K562 (cell line): ENCODE measurements around the gene NECAB3. TPM values are rescaled to one million over a fixed set of nuclear protein-coding genes. Genes with fewer than 3 reads are reported as not detected.

ENCODE experiments used
- ATAC-seq: fragments of 200-7000 bp; cut with Tn5 transposase; 3 replicates; pipeline ENCODE4 v1.9.1; 2020; ENCODE audit warnings: moderate library complexity
- BruUV-seq: library from RNA; stranded (reverse); fragments of 400-500 nt; replicated peaks from 2 replicates; lab custom pipeline; 2021; lab: Mats Ljungman, UMichigan
- CTCF ChIA-PET: fragments of 300-600 bp; formaldehyde crosslinking; extraction: SDS; loops from one replicate; lab custom pipeline; 2021; ENCODE audit warnings: low intra/inter-chr PET ratio; lab: Yijun Ruan, JAX
- POLR2A ChIA-PET: fragments of 300-600, 350-650 bp; sonication (Branson Sonifier 250); formaldehyde crosslinking; extraction: SDS; loops from one replicate; lab custom pipeline; 2021; ENCODE audit warnings: antibody characterized with exemption, inconsistent platforms; lab: Yijun Ruan, JAX
- DNase-seq, 4 experiments: peaks; one replicate each; pipeline versions ENCODE4 v3.0.0 to v3.0.0-alpha.2; 2011 to 2018; ENCODE audit warnings: low spot score in 3 of 4, mixed read lengths in 3 of 4; ENCODE audit errors: extremely low read depth in 1 of 4
- FAIRE-seq: peaks from 2 replicates; lab custom pipeline; 2011; peaks lifted over from hg19 to GRCh38; lab: Jason Lieb, UNC
- H2AFZ ChIP-seq: 2 replicates; pipeline ENCODE4 v1.6.0; 2011; ENCODE audit warnings: low read depth, low read length, control low read depth, inconsistent platforms
- H3K27ac ChIP-seq: fragments of 200-600 bp; 3 replicates; pipeline ENCODE4 v1.8.0; 2011; ENCODE audit warnings: low read depth, mild to moderate bottlenecking, control low read depth, inconsistent platforms, low read length, moderate library complexity, mixed read lengths; ENCODE audit errors: extremely low read depth
- H3K27me3 ChIP-seq, 2 experiments: fragments of 300-600 bp in 1 of 2; 2 replicates in 1 of 2; 3 replicates in 1 of 2; pipeline versions ENCODE4 v1.6.0 to v1.8.0; 2011; ENCODE audit warnings: inconsistent platforms in 2 of 2, low read length in 2 of 2, mild to moderate bottlenecking in 1 of 2, mixed read lengths in 1 of 2, moderate library complexity in 1 of 2; ENCODE audit not compliant: control insufficient read depth in 2 of 2, insufficient read depth in 2 of 2
- H3K36me3 ChIP-seq: fragments of 300-600 bp; 3 replicates; pipeline ENCODE4 v1.8.0; 2011; ENCODE audit warnings: mild to moderate bottlenecking, low read length, inconsistent platforms; ENCODE audit not compliant: control insufficient read depth, insufficient read depth
- H3K4me1 ChIP-seq, 2 experiments: fragments of 200-600 bp in 1 of 2; replicated peaks in 1 of 2; 2 replicates in 1 of 2; 3 replicates in 1 of 2; pipeline versions ENCODE4 v1.5.1 to v1.8.0; 2011; ENCODE audit warnings: inconsistent platforms in 2 of 2, low read length in 2 of 2, mild to moderate bottlenecking in 1 of 2, mixed read lengths in 1 of 2, moderate library complexity in 1 of 2; ENCODE audit not compliant: control insufficient read depth in 2 of 2, insufficient read depth in 2 of 2
- H3K4me2 ChIP-seq: 2 replicates; pipeline ENCODE4 v1.6.1; 2011; ENCODE audit warnings: low read length, control low read depth, inconsistent platforms, mixed read lengths; ENCODE audit not compliant: insufficient read depth
- H3K4me3 ChIP-seq: fragments of 200-600 bp; sonication (generic), shearing (Covaris generic); 2 replicates; pipeline ENCODE4 v1.5.1; 2016; ENCODE audit warnings: control low read depth, inconsistent platforms
- H3K79me2 ChIP-seq: fragments of 200-600 bp; 3 replicates; pipeline ENCODE4 v1.8.0; 2011; ENCODE audit warnings: low read length, inconsistent platforms; ENCODE audit not compliant: control insufficient read depth, insufficient read depth
- H3K9ac ChIP-seq, 2 experiments: 2 replicates each; pipeline versions ENCODE4 v1.6.0 to v1.6.1; 2011; ENCODE audit warnings: low read depth in 2 of 2, low read length in 2 of 2, control low read depth in 1 of 2, inconsistent platforms in 1 of 2, mild to moderate bottlenecking in 1 of 2, mixed read lengths in 1 of 2; ENCODE audit not compliant: insufficient read depth in 1 of 2
- H3K9me1 ChIP-seq: one replicate; pipeline ENCODE4 v1.6.0; 2011; ENCODE audit warnings: inconsistent platforms, mild to moderate bottlenecking, low read length, moderate library complexity; ENCODE audit not compliant: control insufficient read depth, insufficient read depth
- H3K9me3 ChIP-seq: replicated peaks from 2 replicates; pipeline ENCODE4 v1.5.1; 2011; ENCODE audit warnings: low read depth, low read length, inconsistent platforms; ENCODE audit not compliant: control insufficient read depth, insufficient read depth
- H4K20me1 ChIP-seq: replicated peaks from 2 replicates; pipeline ENCODE4 v1.6.1; 2011; ENCODE audit warnings: low read length, inconsistent platforms, mixed read lengths; ENCODE audit not compliant: control insufficient read depth, insufficient read depth
- ASH1L ChIP-seq: fragments of 450-650 bp; IDR thresholded peaks from 2 replicates; pipeline ENCODE4 v1.6.1; 2018; ENCODE audit warnings: borderline replicate concordance, mild to moderate bottlenecking, low read depth; ENCODE audit not compliant: partially characterized antibody
- CAMTA2 ChIP-seq: fragments of 250-450 bp; sonication (Bioruptor Pico); conservative IDR thresholded peaks from 2 replicates; pipeline ENCODE4 v1.5.1; 2022
- NR4A1 ChIP-seq, 2 experiments: fragments of 250-450 bp in 1 of 2; fragments of 450-650 bp in 1 of 2; sonication (Bioruptor Pico) in 1 of 2; IDR thresholded peaks; 2 replicates each; pipeline versions ENCODE4 v1.4.0 to v1.6.1; 2016 to 2020; ENCODE audit warnings: mild to moderate bottlenecking in 2 of 2, missing compliant biosample characterization in 1 of 2, missing genetic modification characterization in 1 of 2, moderate library complexity in 1 of 2
- POLR3G ChIP-seq: IDR thresholded peaks from 2 replicates; pipeline ENCODE4 v1.6.1; 2011; ENCODE audit not compliant: insufficient read length, insufficient replicate concordance; ENCODE audit errors: extremely low read depth
- RFX5 ChIP-seq: IDR thresholded peaks from 2 replicates; pipeline ENCODE4 v1.6.1; 2011; ENCODE audit warnings: low read depth, mild to moderate bottlenecking, improper control_type of control experiment, low read length
- SP1 ChIP-seq: sonication (generic); formaldehyde crosslinking; IDR thresholded peaks from 2 replicates; pipeline ENCODE4 v1.8.1; 2022; ENCODE audit warnings: mild to moderate bottlenecking, missing genetic modification reagents
- ZBTB2 ChIP-seq: fragments of 450-650 bp; IDR thresholded peaks from 2 replicates; pipeline ENCODE4 v1.6.1; 2016; ENCODE audit warnings: antibody characterized with exemption
- ZKSCAN1 ChIP-seq: fragments of 150-350 bp; IDR thresholded peaks from 2 replicates; pipeline ENCODE4 v1.6.1; 2016; ENCODE audit warnings: low read depth, low read length
- WGBS: fragments of 100-300 bp; shearing (Covaris generic); methylation state at CpG from one replicate; pipeline ENCODE4 v1.1.6; 2016; ENCODE audit warnings: low coverage, mixed read lengths; ENCODE audit not compliant: insufficient coverage; ENCODE audit errors: missing lambda C conversion rate; 5-methylcytosine and 5-hydroxymethylcytosine counted together
- in situ Hi-C: fragments of 300-500 bp; cut with MboI; formaldehyde crosslinking; loops from 4 replicates; pipeline ENCODE4 v1.15.0; 2018; ENCODE audit warnings: inconsistent platforms, mixed read lengths
- intact Hi-C: fragments of 100-400 bp; cut with micrococcal nuclease; formaldehyde crosslinking; loops from 2 replicates; pipeline ENCODE4 v1.14.2; 2022
- polyA plus RNA-seq, 8 experiments: library from polyadenylated mRNA; depleted of rRNA in 4 of 8; stranded (reverse) in 5 of 8; unstranded in 3 of 8; fragments of >200 nt; fragmentation: Nextera tagmentation in 2 of 8; fragmentation: Illumina TruSeq in 1 of 8; extraction: Ambion mirVana in 2 of 8; extraction: Trizol in 1 of 8; gene quantifications; 2 replicates each; pipeline versions ENCODE4 v1.2.1 to v1.2.3, GENCODE V29; 2011 to 2014; ENCODE audit warnings: inconsistent platforms in 1 of 8, missing spikeins in 1 of 8
- total RNA-seq, 7 experiments: library from RNA; depleted of rRNA in 6 of 7; stranded (reverse); fragments of >200 nt in 6 of 7; fragmentation: Illumina TruSeq in 2 of 7; extraction: Trizol in 2 of 7; gene quantifications; 2 replicates each; pipeline versions ENCODE4 v1.2.1 to v1.2.3, GENCODE V29; 2011 to 2021; ENCODE audit warnings: low replicate concordance in 1 of 7
- TF ChIP-seq, protein P1 (sequence below): fragments of 450-650 bp; formaldehyde crosslinking; IDR thresholded peaks from 2 replicates; pipeline ENCODE4 v1.4.0; 2022; ENCODE audit warnings: missing genetic modification characterization
- TF ChIP-seq, protein P2 (sequence below): sonication (generic); formaldehyde crosslinking; IDR thresholded peaks from 2 replicates; pipeline ENCODE4 v1.8.1; 2023; ENCODE audit warnings: mild to moderate bottlenecking, missing genetic modification reagents
- TF ChIP-seq, protein P3 (sequence below), 2 experiments: fragments of 450-650 bp; conservative IDR thresholded peaks; 2 replicates each; pipeline ENCODE4 v1.6.1; 2017; ENCODE audit warnings: mild to moderate bottlenecking in 2 of 2, moderate library complexity in 2 of 2

The NECAB3 gene
- total and polyA plus RNA-seq, 9 of the 15 experiments (the other 6 are each of a cell fraction or from before 2014, with no cell fraction given): 0.94 to 63.3 (median 31.5) TPM

DNA sequence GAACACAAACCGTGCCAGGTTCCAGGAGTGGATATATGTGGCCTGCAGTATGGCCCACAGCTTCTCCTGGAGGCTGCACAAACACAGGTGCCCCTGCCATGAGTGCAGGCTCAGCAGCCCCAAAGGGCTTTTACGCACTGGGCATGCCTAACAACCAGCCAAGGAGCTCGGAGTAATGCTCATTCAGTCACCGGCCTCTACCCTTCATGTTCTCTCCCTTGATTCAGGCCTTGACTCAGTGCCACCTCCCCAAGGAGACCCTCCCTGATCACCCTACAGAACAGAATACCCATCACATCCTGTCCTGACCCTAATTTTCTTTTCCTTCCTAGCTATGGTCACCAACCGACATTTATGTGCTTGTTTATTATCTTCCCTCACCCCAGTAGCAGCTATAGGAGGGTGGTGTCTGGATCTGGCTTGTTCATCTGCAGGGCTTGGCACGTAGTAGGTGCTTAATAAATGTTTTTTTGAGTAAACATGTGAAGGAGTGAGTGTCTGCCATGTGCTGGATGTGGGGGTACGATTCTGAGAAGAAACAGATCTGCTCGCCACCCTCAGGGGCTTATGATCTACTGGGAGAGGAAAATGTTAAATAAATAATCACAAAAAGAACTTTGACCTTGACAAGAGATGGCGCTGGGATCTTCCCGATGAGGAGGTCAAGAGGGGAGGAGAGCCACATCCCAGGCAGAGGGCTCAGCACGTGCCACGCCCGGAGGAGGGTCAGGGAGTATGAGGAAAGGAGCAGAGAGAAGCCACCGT lies 36.6 kb upstream of the NECAB3 start (continued):
- peak; percentile 79 for TF ChIP-seq ZKSCAN1
- TF ChIP-seq, all 486 proteins: peak for 2

GRCh38 chr20:33709905-33710541 lies 35.8 kb upstream of the NECAB3 start:
- Histone ChIP-seq H3K27me3 (no peaks in the 10 kb centered on the region), H3K36me3 (peaks cover 31% of the 10 kb centered on the region; the same call in 2 of the 3 replicates), H3K27ac (peak overlapping the region; percentile 87), H3K9ac (no peak overlapping the region), H3K4me3 (peak overlapping the region; percentile 25), H3K9me1 (no peaks in the 10 kb centered on the region), H3K4me2 (peak overlapping the region; percentile 77), H3K9me3 (no peaks in the 10 kb centered on the region), H4K20me1 (no peaks in the 10 kb centered on the region), H3K79me2 (no peaks in the 10 kb centered on the region), H2AFZ (peak overlapping the region; percentile 77), H3K4me1 (peaks cover 19 to 27% of the 10 kb centered on the region in 2 experiments)
- intact Hi-C loops: loop anchor here (1.0 kb wide), 1 partner anchor 20 kb away; no protein-coding TSS in a partner anchor
- CTCF ChIA-PET: no interaction called here
- in situ Hi-C loops: no loop called here
- peak; percentile 88 for ATAC-seq
- WGBS: 1% methylated on average over 11 of the region's 16 CpGs
- POLR2A ChIA-PET: interaction anchor here (0.7 to 1.0 kb wide), 2 partner anchors 10 to 25 kb away, joined by 3 read pairs; partner anchors contain the start of gene PXMP4
- peak; percentile 80 to 91 (median 90) for DNase-seq
- BruUV-seq: no TSS peak
- FAIRE-seq: peak; percentile 96
- TF ChIP-seq, protein P1, sequence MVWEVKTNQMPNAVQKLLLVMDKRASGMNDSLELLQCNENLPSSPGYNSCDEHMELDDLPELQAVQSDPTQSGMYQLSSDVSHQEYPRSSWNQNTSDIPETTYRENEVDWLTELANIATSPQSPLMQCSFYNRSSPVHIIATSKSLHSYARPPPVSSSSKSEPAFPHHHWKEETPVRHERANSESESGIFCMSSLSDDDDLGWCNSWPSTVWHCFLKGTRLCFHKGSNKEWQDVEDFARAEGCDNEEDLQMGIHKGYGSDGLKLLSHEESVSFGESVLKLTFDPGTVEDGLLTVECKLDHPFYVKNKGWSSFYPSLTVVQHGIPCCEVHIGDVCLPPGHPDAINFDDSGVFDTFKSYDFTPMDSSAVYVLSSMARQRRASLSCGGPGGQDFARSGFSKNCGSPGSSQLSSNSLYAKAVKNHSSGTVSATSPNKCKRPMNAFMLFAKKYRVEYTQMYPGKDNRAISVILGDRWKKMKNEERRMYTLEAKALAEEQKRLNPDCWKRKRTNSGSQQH: no peak
- TF ChIP-seq CAMTA2 (CRISPR knock-in tag): no peak
- TF ChIP-seq SP1 (CRISPR knock-in tag): 0 out of 2 replicates have a peak, but pooled peaks have one; percentile 35
- no peak for TF ChIP-seq POLR3G
- TF ChIP-seq, protein P2, sequence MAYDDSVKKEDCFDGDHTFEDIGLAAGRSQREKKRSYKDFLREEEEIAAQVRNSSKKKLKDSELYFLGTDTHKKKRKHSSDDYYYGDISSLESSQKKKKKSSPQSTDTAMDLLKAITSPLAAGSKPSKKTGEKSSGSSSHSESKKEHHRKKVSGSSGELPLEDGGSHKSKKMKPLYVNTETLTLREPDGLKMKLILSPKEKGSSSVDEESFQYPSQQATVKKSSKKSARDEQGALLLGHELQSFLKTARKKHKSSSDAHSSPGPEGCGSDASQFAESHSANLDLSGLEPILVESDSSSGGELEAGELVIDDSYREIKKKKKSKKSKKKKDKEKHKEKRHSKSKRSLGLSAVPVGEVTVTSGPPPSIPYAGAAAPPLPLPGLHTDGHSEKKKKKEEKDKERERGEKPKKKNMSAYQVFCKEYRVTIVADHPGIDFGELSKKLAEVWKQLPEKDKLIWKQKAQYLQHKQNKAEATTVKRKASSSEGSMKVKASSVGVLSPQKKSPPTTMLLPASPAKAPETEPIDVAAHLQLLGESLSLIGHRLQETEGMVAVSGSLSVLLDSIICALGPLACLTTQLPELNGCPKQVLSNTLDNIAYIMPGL (CRISPR knock-in tag): no peak
- peak; percentile 76 for TF ChIP-seq ZBTB2
- TF ChIP-seq, protein P3, sequence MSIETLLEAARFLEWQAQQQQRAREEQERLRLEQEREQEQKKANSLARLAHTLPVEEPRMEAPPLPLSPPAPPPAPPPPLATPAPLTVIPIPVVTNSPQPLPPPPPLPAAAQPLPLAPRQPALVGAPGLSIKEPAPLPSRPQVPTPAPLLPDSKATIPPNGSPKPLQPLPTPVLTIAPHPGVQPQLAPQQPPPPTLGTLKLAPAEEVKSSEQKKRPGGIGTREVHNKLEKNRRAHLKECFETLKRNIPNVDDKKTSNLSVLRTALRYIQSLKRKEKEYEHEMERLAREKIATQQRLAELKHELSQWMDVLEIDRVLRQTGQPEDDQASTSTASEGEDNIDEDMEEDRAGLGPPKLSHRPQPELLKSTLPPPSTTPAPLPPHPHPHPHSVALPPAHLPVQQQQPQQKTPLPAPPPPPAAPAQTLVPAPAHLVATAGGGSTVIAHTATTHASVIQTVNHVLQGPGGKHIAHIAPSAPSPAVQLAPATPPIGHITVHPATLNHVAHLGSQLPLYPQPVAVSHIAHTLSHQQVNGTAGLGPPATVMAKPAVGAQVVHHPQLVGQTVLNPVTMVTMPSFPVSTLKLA (conservative IDR thresholded peaks at IDR 0.05): peak in 1 of 2 experiments; percentile 23; a peak in 2 of 4 replicates
- TF ChIP-seq RFX5: no peak
- TF ChIP-seq NR4A1 (CRISPR knock-in tag; IDR thresholded peaks at IDR 0.05): no peak
- no peak for TF ChIP-seq NR4A1 (tag; IDR thresholded peaks at IDR 0.05)
- TF ChIP-seq ASH1L: no peak
